ENCODE data around the gene SHISA9. TPM values are rescaled to one million over a fixed set of nuclear protein-coding genes. Genes with fewer than 3 reads are reported as not detected.

SHISA9 gene
- polyA plus RNA-seq, 1 of the 3 experiments (the other 2 are of a cell fraction), result 0.02 TPM

DNA sequence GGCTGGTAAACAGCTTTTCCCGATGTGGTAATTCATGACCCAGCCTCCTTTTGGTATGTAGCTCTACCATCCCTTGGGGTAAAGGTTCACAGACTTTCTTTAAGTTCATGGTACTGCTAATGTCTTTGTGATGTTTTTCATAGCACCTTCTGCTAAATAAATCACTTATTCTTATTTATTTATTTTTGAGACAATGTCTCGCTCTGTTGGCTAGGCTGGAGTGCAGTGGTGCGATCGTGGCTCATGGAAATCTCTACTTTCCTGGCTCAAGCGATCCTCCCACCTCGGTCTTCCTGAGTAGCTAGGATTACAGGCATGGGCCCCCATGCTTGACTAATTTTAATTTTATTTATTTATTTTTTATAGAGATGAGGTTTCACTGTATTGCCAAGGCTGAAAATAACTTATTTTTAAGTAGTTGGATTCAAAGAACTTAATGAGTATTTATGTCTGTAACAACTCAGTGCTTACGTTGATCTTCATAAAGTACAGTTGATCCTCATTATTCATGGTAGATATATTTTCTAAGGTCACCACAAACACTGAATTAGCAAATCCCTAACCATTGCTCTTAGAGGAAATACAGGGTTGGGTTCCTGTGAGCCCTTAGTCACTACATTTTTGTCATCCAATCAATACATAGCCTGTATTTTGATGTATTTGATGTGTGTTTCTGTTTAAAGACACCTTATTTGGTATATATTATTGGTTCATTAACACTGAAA lies 97.1 kb downstream of the SHISA9 start:
- H3K27ac ChIP-seq (ENCODE audit: low read depth in 2 of 2, low read length in 1 of 2), result no peak overlapping the region
- H3F3A ChIP-seq (replicated peaks; ENCODE audit: insufficient read depth), result no peaks in the 10 kb centered on the region
- no peaks in the 10 kb centered on the region for H3K9me2 ChIP-seq
- ChIA-PET CTCF (no interaction called here), POLR2A (no interaction called here)
- H2AFZ ChIP-seq (ENCODE audit: low read depth), result no peak overlapping the region
- H3K9me3 ChIP-seq, result no peaks in the 10 kb centered on the region
- no peaks in the 10 kb centered on the region for H4K20me1 ChIP-seq (ENCODE audit: insufficient read depth)
- no peak overlapping the region for H3K4me2 ChIP-seq
- no peak overlapping the region for H3K4me3 ChIP-seq (ENCODE audit: low read depth in 2 of 2, low read length in 1 of 2)
- no peaks in the 10 kb centered on the region for H3K36me3 ChIP-seq (replicated peaks in 1 of 2; ENCODE audit: control insufficient read depth in 1 of 2, insufficient read depth in 2 of 2, low read length in 1 of 2)
- DNase-seq, result no peak
- H3K9ac ChIP-seq, result no peak overlapping the region
- H3K79me2 ChIP-seq (ENCODE audit: insufficient read depth), result no peaks in the 10 kb centered on the region
- H3K27me3 ChIP-seq (ENCODE audit: insufficient read depth), result no peaks in the 10 kb centered on the region
- 25% methylated on average over 7 of the region's 7 CpGs for WGBS (ENCODE audit: low lambda C conversion rate)
- no peak for TF ChIP-seq FOXM1 (IDR thresholded peaks at IDR 0.05; ENCODE audit: low read depth)
- TF ChIP-seq, protein P1, sequence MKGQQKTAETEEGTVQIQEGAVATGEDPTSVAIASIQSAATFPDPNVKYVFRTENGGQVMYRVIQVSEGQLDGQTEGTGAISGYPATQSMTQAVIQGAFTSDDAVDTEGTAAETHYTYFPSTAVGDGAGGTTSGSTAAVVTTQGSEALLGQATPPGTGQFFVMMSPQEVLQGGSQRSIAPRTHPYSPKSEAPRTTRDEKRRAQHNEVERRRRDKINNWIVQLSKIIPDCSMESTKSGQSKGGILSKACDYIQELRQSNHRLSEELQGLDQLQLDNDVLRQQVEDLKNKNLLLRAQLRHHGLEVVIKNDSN (IDR thresholded peaks at IDR 0.05; ENCODE audit: borderline replicate concordance, low read depth), result no peak
- TF ChIP-seq TEAD4 (IDR thresholded peaks at IDR 0.05; ENCODE audit: borderline replicate concordance, insufficient read depth), result no peak
- TF ChIP-seq, protein P2, sequence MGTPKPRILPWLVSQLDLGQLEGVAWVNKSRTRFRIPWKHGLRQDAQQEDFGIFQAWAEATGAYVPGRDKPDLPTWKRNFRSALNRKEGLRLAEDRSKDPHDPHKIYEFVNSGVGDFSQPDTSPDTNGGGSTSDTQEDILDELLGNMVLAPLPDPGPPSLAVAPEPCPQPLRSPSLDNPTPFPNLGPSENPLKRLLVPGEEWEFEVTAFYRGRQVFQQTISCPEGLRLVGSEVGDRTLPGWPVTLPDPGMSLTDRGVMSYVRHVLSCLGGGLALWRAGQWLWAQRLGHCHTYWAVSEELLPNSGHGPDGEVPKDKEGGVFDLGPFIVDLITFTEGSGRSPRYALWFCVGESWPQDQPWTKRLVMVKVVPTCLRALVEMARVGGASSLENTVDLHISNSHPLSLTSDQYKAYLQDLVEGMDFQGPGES (IDR thresholded peaks at IDR 0.05; ENCODE audit: low read depth, low read length), result no peak
- no peak for TF ChIP-seq RXRA (IDR thresholded peaks at IDR 0.05; ENCODE audit: borderline replicate concordance, low read depth)
- no peak for TF ChIP-seq EP300 (IDR thresholded peaks at IDR 0.05; ENCODE audit: borderline replicate concordance in 1 of 2, low read depth in 1 of 2, low read length in 1 of 2)
- no peak for TF ChIP-seq MEF2A (IDR thresholded peaks at IDR 0.05; ENCODE audit: borderline replicate concordance, low read depth)
- TF ChIP-seq GATA2 (CRISPR knock-in tag; IDR thresholded peaks at IDR 0.05), result no peak
- TF ChIP-seq MXI1 (IDR thresholded peaks at IDR 0.05; ENCODE audit: low read depth, low read length), result no peak
- TF ChIP-seq RAD21 (IDR thresholded peaks at IDR 0.05; ENCODE audit: low read length), result no peak
- TF ChIP-seq, protein P3, sequence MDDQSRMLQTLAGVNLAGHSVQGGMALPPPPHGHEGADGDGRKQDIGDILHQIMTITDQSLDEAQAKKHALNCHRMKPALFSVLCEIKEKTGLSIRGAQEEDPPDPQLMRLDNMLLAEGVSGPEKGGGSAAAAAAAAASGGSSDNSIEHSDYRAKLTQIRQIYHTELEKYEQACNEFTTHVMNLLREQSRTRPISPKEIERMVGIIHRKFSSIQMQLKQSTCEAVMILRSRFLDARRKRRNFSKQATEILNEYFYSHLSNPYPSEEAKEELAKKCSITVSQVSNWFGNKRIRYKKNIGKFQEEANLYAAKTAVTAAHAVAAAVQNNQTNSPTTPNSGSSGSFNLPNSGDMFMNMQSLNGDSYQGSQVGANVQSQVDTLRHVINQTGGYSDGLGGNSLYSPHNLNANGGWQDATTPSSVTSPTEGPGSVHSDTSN (IDR thresholded peaks at IDR 0.05), result no peak
- H3K4me1 ChIP-seq (ENCODE audit: control insufficient read depth in 1 of 2, insufficient read depth in 2 of 2, low read depth in 1 of 2, low read length in 1 of 2), result no peaks in the 10 kb centered on the region

DNA sequence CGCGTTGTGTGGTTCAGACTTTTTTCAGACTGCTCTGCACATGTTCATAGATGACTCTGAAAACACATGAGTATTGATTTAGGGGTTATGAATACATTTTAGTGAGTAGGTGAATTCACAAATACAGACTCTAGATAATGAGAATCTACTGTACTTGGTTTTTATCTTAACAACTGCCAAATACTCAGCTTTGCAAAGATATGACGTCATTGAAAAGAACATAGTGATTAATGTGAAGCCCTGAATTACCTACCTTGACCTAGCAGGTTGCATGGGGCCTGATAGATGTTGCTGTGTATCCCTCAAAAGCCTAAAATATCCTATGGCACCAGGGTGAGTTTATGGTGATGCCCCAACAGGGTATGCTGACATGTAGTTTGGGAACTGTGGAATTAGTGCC lies 98.0 kb downstream of the SHISA9 start:
- no peak overlapping the region for H3K9ac ChIP-seq
- no peak for DNase-seq
- no peaks in the 10 kb centered on the region for H3K36me3 ChIP-seq (replicated peaks in 1 of 2; ENCODE audit: control insufficient read depth in 1 of 2, insufficient read depth in 2 of 2, low read length in 1 of 2)
- no peaks in the 10 kb centered on the region for H3K79me2 ChIP-seq (ENCODE audit: insufficient read depth)
- ChIA-PET POLR2A (no interaction called here), CTCF (no interaction called here)
- H3K9me3 ChIP-seq, result no peaks in the 10 kb centered on the region
- no peaks in the 10 kb centered on the region for H3K4me1 ChIP-seq (ENCODE audit: control insufficient read depth in 1 of 2, insufficient read depth in 2 of 2, low read depth in 1 of 2, low read length in 1 of 2)
- no peak overlapping the region for H3K4me3 ChIP-seq (ENCODE audit: low read depth in 2 of 2, low read length in 1 of 2)
- no peak overlapping the region for H3K27ac ChIP-seq (ENCODE audit: low read depth in 2 of 2, low read length in 1 of 2)
- 44% methylated on average over 3 of the region's 3 CpGs for WGBS (ENCODE audit: low lambda C conversion rate)
- no peaks in the 10 kb centered on the region for H4K20me1 ChIP-seq (ENCODE audit: insufficient read depth)
- H3K27me3 ChIP-seq (ENCODE audit: insufficient read depth), result no peaks in the 10 kb centered on the region
- no peaks in the 10 kb centered on the region for H3K9me2 ChIP-seq
- no peak overlapping the region for H3K4me2 ChIP-seq
- H2AFZ ChIP-seq (ENCODE audit: low read depth), result no peak overlapping the region
- H3F3A ChIP-seq (replicated peaks; ENCODE audit: insufficient read depth), result no peaks in the 10 kb centered on the region
- no peak for TF ChIP-seq FOXM1 (IDR thresholded peaks at IDR 0.05; ENCODE audit: low read depth)
- TF ChIP-seq TEAD4 (IDR thresholded peaks at IDR 0.05; ENCODE audit: borderline replicate concordance, insufficient read depth), result no peak

Data from SK-N-SH (cell line).